ENCODE data around the gene ABCC4. TPM values are rescaled to one million over a fixed set of nuclear protein-coding genes. Genes with fewer than 3 reads are reported as not detected.

The ABCC4 gene
- total RNA-seq, 5 donors from 2014 or later (not counting 1 experiment from before 2014, with no cell fraction given): 8.9 to 12.5 (median 9.5) TPM

- Mint-ChIP-seq H3K27ac (no peak overlapping the region), H3K27me3 (peaks cover 16 to 18% of the 10 kb centered on the region in 2 donors), H3K4me3 (no peak overlapping the region), H3K9me3 (no peaks in the 10 kb centered on the region), H3K36me3 (no peaks in the 10 kb centered on the region), H3K4me1 (no peaks in the 10 kb centered on the region)
- Histone ChIP-seq H3K36me3 (ENCODE audit: control insufficient read depth in 2 of 2, extremely low read depth in 1 of 2, insufficient read depth in 1 of 2, low read length in 1 of 2) (no peaks in the 10 kb centered on the region), H3K27ac (ENCODE audit: low read length) (no peak overlapping the region), H3K27me3 (replicated peaks in 1 of 2; ENCODE audit: control insufficient read depth in 2 of 2, extremely low read depth in 1 of 2, insufficient read depth in 2 of 2, low read length in 1 of 2) (peaks cover 0 to 1% of the 10 kb centered on the region in 2 experiments), H3K4me1 (ENCODE audit: control insufficient read depth in 1 of 2, extremely low read depth in 1 of 2, insufficient read depth in 2 of 2, low read length in 2 of 2) (no peaks in the 10 kb centered on the region), H3K9me3 (no peaks in the 10 kb centered on the region), H3K4me3 (ENCODE audit: control insufficient read depth in 1 of 2, extremely low read depth in 1 of 2, low read length in 1 of 2) (no peak overlapping the region)
- 93% methylated on average over 4 of the region's 7 CpGs for WGBS (ENCODE audit: insufficient coverage)
- CTCF ChIA-PET: interaction anchor here (0.6 to 0.9 kb wide), 2 partner anchors 14 to 63 kb away, joined by 3 to 5 read pairs; no protein-coding TSS in a partner anchor
- DNase-seq (no peak), ATAC-seq (replicated peaks in 1 of 4) (no peak)
- POLR2A ChIA-PET: interaction anchor here in 1 of 2 donors (0.6 kb wide), 1 partner anchor 800 kb away, joined by 3 read pairs; no protein-coding TSS in a partner anchor
Observed at GRCh38 chr13:94974015-94974951, 327.0 kb downstream of the ABCC4 start.

GRCh38 chr13:94972262-94972661 is 329.0 kb downstream of the ABCC4 start:
- no peak overlapping the region for H3K27ac ChIP-seq (ENCODE audit: low read length)
- H3K4me3 Mint-ChIP-seq: no peak overlapping the region
- peaks cover 18 to 22% of the 10 kb centered on the region in 2 donors for H3K27me3 Mint-ChIP-seq
- H3K4me1 ChIP-seq (ENCODE audit: control insufficient read depth in 1 of 2, extremely low read depth in 1 of 2, insufficient read depth in 2 of 2, low read length in 2 of 2): peaks cover 0 to 6% of the 10 kb centered on the region in 2 experiments
- 83% methylated on average over 2 of the region's 4 CpGs for whole genome bisulfite sequencing (ENCODE audit: insufficient coverage)
- ATAC-seq (replicated peaks in 1 of 4) (no peak), DNase-seq (no peak)
- no peaks in the 10 kb centered on the region for H3K36me3 ChIP-seq (ENCODE audit: control insufficient read depth in 2 of 2, extremely low read depth in 1 of 2, insufficient read depth in 1 of 2, low read length in 1 of 2)
- CTCF ChIA-PET: no interaction called here
- no peaks in the 10 kb centered on the region for H3K36me3 Mint-ChIP-seq
- H3K9me3 ChIP-seq: no peaks in the 10 kb centered on the region
- peaks cover under 1 to 7% (median 7%) of the 10 kb centered on the region in 3 donors for H3K4me1 Mint-ChIP-seq
- H3K27me3 ChIP-seq (replicated peaks in 1 of 2; ENCODE audit: control insufficient read depth in 2 of 2, extremely low read depth in 1 of 2, insufficient read depth in 2 of 2, low read length in 1 of 2): peaks cover 10 to 16% of the 10 kb centered on the region in 2 experiments
- POLR2A ChIA-PET: no interaction called here
- no peaks in the 10 kb centered on the region for H3K9me3 Mint-ChIP-seq
- no peak overlapping the region for H3K27ac Mint-ChIP-seq
- H3K4me3 ChIP-seq (ENCODE audit: control insufficient read depth in 1 of 2, extremely low read depth in 1 of 2, low read length in 1 of 2): no peak overlapping the region

Measured in T-cell (primary cell).